ENCODE results near the gene TECTB.

DNA sequence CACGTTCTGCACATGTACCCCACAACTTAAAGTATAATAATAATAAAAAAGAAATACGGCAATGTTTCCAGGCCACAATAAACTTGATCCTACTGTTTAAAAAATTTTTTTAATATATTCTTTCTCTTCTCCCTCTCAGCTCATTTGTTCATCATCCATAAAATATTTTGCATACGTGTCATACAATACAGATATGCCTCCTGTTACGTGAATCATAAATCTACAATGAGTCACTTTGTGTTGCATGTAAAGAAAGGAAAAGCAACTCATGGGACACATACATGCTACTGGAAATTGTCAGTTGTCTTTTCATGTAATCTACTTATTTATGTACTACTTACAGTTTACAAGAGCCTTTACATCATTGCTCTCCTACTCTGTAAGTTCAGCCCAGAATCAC is 1.1 kb upstream of the TECTB start:
- TF ChIP-seq, protein P1, sequence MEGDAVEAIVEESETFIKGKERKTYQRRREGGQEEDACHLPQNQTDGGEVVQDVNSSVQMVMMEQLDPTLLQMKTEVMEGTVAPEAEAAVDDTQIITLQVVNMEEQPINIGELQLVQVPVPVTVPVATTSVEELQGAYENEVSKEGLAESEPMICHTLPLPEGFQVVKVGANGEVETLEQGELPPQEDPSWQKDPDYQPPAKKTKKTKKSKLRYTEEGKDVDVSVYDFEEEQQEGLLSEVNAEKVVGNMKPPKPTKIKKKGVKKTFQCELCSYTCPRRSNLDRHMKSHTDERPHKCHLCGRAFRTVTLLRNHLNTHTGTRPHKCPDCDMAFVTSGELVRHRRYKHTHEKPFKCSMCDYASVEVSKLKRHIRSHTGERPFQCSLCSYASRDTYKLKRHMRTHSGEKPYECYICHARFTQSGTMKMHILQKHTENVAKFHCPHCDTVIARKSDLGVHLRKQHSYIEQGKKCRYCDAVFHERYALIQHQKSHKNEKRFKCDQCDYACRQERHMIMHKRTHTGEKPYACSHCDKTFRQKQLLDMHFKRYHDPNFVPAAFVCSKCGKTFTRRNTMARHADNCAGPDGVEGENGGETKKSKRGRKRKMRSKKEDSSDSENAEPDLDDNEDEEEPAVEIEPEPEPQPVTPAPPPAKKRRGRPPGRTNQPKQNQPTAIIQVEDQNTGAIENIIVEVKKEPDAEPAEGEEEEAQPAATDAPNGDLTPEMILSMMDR (conservative IDR thresholded peaks at IDR 0.05 in 1 of 2, IDR thresholded peaks at IDR 0.05 in 1 of 2; ENCODE audit: low read depth in 1 of 2, low read length in 2 of 2): no peak
- no peak for TF ChIP-seq EZH2 (IDR thresholded peaks at IDR 0.05; ENCODE audit: low read length, missing control alignments)
